ENCODE measurements around the gene CAPZB. TPM values are rescaled to one million over a fixed set of nuclear protein-coding genes. Genes with fewer than 3 reads are reported as not detected.
A peak's percentile ranks its signal among the peaks of the same experiment; 100 is the strongest.

Gene CAPZB
- total and polyA plus RNA-seq, 2 of the 4 experiments (the other 2 are of a cell fraction), result 216 to 304 TPM

GRCh38 chr1:19529664-19530063 is 44.3 kb upstream of the CAPZB start:
- Histone ChIP-seq H4K91ac (ENCODE audit: insufficient read depth, low read depth, low read length) (no peak overlapping the region), H3K79me1 (ENCODE audit: low read depth in 1 of 2, low read length in 2 of 2) (no peaks in the 10 kb centered on the region), H3K14ac (replicated peaks; ENCODE audit: low read depth, low read length) (no peak overlapping the region), H3K9me1 (ENCODE audit: insufficient read depth, low read length) (0 out of 2 replicates have a peak, but pooled peaks cover 3% of the 10 kb centered on the region), H2AK5ac (ENCODE audit: low read depth, low read length) (no peak overlapping the region), H3K4ac (ENCODE audit: low read depth, low read length) (no peak overlapping the region), H3K4me2 (ENCODE audit: low read depth, low read length) (no peak overlapping the region), H2AFZ (replicated peaks; ENCODE audit: low read length, poor library complexity) (no peak overlapping the region), H3K4me1 (ENCODE audit: control insufficient read depth, insufficient read depth, low read length) (no peaks in the 10 kb centered on the region; the same call in 1 of the 2 replicates), H2BK15ac (ENCODE audit: low read depth, low read length) (no peak overlapping the region), H2BK120ac (ENCODE audit: low read depth, low read length) (no peak overlapping the region), H4K5ac (ENCODE audit: low read depth, low read length) (no peak overlapping the region), H3K4me3 (ENCODE audit: insufficient read depth, low read depth, low read length) (no peak overlapping the region), H3K23ac (ENCODE audit: low read depth, low read length) (no peak overlapping the region), H4K20me1 (ENCODE audit: insufficient read depth, low read length) (no peaks in the 10 kb centered on the region), H2BK20ac (ENCODE audit: low read depth, low read length) (no peak overlapping the region), H4K8ac (ENCODE audit: low read depth in 2 of 2, low read length in 2 of 2) (no peak overlapping the region), H3K56ac (ENCODE audit: extremely low read depth, insufficient read depth, low read length) (no peak overlapping the region), H3K9ac (ENCODE audit: low read depth, low read length) (no peak overlapping the region), H2BK5ac (ENCODE audit: low read depth, low read length, poor library complexity, severe bottlenecking) (no peak overlapping the region), H3K18ac (ENCODE audit: low read depth, low read length) (no peak overlapping the region), H3K27ac (ENCODE audit: insufficient read depth, low read length) (no peak overlapping the region), H3K27me3 (ENCODE audit: control insufficient read depth, insufficient read depth, low read length) (no peaks in the 10 kb centered on the region), H2AK9ac (replicated peaks; ENCODE audit: low read depth, low read length, poor library complexity) (no peak overlapping the region), H3K9me3 (ENCODE audit: control insufficient read depth, insufficient read depth, low read length) (peaks cover 3% of the 10 kb centered on the region), H3K36me3 (ENCODE audit: control insufficient read depth, insufficient read depth, low read length) (no peaks in the 10 kb centered on the region)
- POLR2A ChIA-PET (ENCODE audit: unreplicated experiment), result no interaction called here
- intact Hi-C loops (cut with micrococcal nuclease), result no loop called here
- no TSS peak for BruUV-seq (replicated peaks)
- DNase-seq (peak; percentile 23), ATAC-seq (ENCODE audit: low read depth) (no peak)
- in situ Hi-C loops (cut with MboI; ENCODE audit: low sequenced_read_pairs), result no loop called here
- dilution Hi-C loops (cut with HindIII; ENCODE audit: low sequenced_read_pairs, unreplicated experiment), result no loop called here
- CTCF ChIA-PET, result no interaction called here
- TF ChIP-seq, protein P1, sequence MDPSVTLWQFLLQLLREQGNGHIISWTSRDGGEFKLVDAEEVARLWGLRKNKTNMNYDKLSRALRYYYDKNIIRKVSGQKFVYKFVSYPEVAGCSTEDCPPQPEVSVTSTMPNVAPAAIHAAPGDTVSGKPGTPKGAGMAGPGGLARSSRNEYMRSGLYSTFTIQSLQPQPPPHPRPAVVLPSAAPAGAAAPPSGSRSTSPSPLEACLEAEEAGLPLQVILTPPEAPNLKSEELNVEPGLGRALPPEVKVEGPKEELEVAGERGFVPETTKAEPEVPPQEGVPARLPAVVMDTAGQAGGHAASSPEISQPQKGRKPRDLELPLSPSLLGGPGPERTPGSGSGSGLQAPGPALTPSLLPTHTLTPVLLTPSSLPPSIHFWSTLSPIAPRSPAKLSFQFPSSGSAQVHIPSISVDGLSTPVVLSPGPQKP (IDR thresholded peaks at IDR 0.05; ENCODE audit: borderline replicate concordance, low read depth, low read length), result no peak
- TF ChIP-seq RCOR1 (IDR thresholded peaks at IDR 0.05; ENCODE audit: insufficient replicate concordance, low read length) (no peak), MXI1 (IDR thresholded peaks at IDR 0.05; ENCODE audit: borderline replicate concordance, low read depth, low read length) (no peak), POLR2A (IDR thresholded peaks at IDR 0.05; ENCODE audit: low read depth, low read length) (no peak)
- 25% methylated on average over 1 of the region's 7 CpGs; no CpG with 5 or more reads in 1 of the 2 experiments for WGBS, 2 experiments (ENCODE audit: extremely low coverage in 2 of 2, insufficient read length in 1 of 2)
